K562 (cell line): ENCODE results near the gene COASY. TPM values are rescaled to one million over a fixed set of nuclear protein-coding genes. Genes with fewer than 3 reads are reported as not detected.

Experiments used
- BRD4 ChIP-seq: fragments of 200-600 bp; sonication (generic); IDR thresholded peaks from 2 replicates; pipeline ENCODE4 v1.6.1; 2017; ENCODE audit warnings: inconsistent platforms
- HNRNPUL1 ChIP-seq: fragments of 200-400 bp; formaldehyde crosslinking; IDR thresholded peaks from 2 replicates; pipeline ENCODE4 v1.6.1; 2017; ENCODE audit warnings: low read length
- MAZ ChIP-seq, 2 experiments: fragments of 450-650 bp in 1 of 2; sonication (generic) in 1 of 2; formaldehyde crosslinking; IDR thresholded peaks in 1 of 2; conservative IDR thresholded peaks in 1 of 2; 2 replicates each; pipeline versions ENCODE4 v1.4.0 to v1.5.0; 2020; ENCODE audit warnings: mild to moderate bottlenecking in 1 of 2, missing genetic modification reagents in 1 of 2
- MCM3 ChIP-seq: fragments of 450-650 bp; IDR thresholded peaks from 2 replicates; pipeline ENCODE4 v1.6.1; 2016
- NFE2 ChIP-seq: IDR thresholded peaks from 2 replicates; pipeline ENCODE4 v1.6.1; 2014; ENCODE audit warnings: antibody characterized with exemption, low read depth
- NONO ChIP-seq, 2 experiments: fragments of 200-400 bp in 1 of 2; fragments of 450-650 bp in 1 of 2; formaldehyde crosslinking in 1 of 2; IDR thresholded peaks; 2 replicates each; pipeline ENCODE4 v1.6.1; 2017; ENCODE audit warnings: low read depth in 2 of 2, mild to moderate bottlenecking in 2 of 2, moderate library complexity in 2 of 2, low read length in 1 of 2
- NR1H2 ChIP-seq: sonication (generic); formaldehyde crosslinking; IDR thresholded peaks from 2 replicates; pipeline ENCODE4 v1.4.0; 2020; ENCODE audit warnings: mild to moderate bottlenecking, missing genetic modification reagents
- PTTG1 ChIP-seq: fragments of 450-650 bp; IDR thresholded peaks from 2 replicates; pipeline ENCODE4 v1.6.1; 2016; ENCODE audit warnings: low read depth, mild to moderate bottlenecking, missing genetic modification characterization, missing compliant biosample characterization
- SPI1 ChIP-seq: IDR thresholded peaks from 2 replicates; pipeline ENCODE4 v1.6.1; 2011; ENCODE audit warnings: low read depth, low read length, control low read depth, borderline replicate concordance
- ZNF165 ChIP-seq: fragments of 250-450 bp; sonication (Bioruptor Pico); IDR thresholded peaks from 2 replicates; pipeline ENCODE4 v1.4.0; 2020; ENCODE audit warnings: borderline replicate concordance
- ZNF696 ChIP-seq: fragments of 250-450 bp; sonication (Bioruptor Pico); conservative IDR thresholded peaks from 2 replicates; pipeline ENCODE4 v1.4.0; 2020; ENCODE audit warnings: mild to moderate bottlenecking, moderate library complexity
- polyA plus RNA-seq, 8 experiments: library from polyadenylated mRNA; depleted of rRNA in 4 of 8; stranded (reverse) in 5 of 8; unstranded in 3 of 8; fragments of >200 nt; fragmentation: Nextera tagmentation in 2 of 8; fragmentation: Illumina TruSeq in 1 of 8; extraction: Ambion mirVana in 2 of 8; extraction: Trizol in 1 of 8; gene quantifications; 2 replicates each; pipeline versions ENCODE4 v1.2.1 to v1.2.3, GENCODE V29; 2011 to 2014; ENCODE audit warnings: inconsistent platforms in 1 of 8, missing spikeins in 1 of 8
- total RNA-seq, 7 experiments: library from RNA; depleted of rRNA in 6 of 7; stranded (reverse); fragments of >200 nt in 6 of 7; fragmentation: Illumina TruSeq in 2 of 7; extraction: Trizol in 2 of 7; gene quantifications; 2 replicates each; pipeline versions ENCODE4 v1.2.1 to v1.2.3, GENCODE V29; 2011 to 2021; ENCODE audit warnings: low replicate concordance in 1 of 7
- TF ChIP-seq, protein P1 (sequence below): IDR thresholded peaks from 2 replicates; pipeline ENCODE4 v1.6.1; 2011; ENCODE audit warnings: borderline replicate concordance, low read depth, mild to moderate bottlenecking, moderate library complexity, low read length; ENCODE audit not compliant: insufficient read depth, poor library complexity, severe bottlenecking
- TF ChIP-seq, protein P2 (sequence below): sonication (generic); formaldehyde crosslinking; IDR thresholded peaks from 2 replicates; pipeline ENCODE4 v1.8.0; 2023; ENCODE audit warnings: missing genetic modification reagents, mild to moderate bottlenecking, borderline replicate concordance
- TF ChIP-seq, protein P3 (sequence below): IDR thresholded peaks from 2 replicates; pipeline ENCODE4 v1.6.1; 2011; ENCODE audit not compliant: insufficient read length; ENCODE audit errors: extremely low read depth

Gene COASY
- total and polyA plus RNA-seq, 9 of the 15 experiments (the other 6 are each of a cell fraction or from before 2014, with no cell fraction given) = 25.4 to 175 (median 62.3) TPM

DNA sequence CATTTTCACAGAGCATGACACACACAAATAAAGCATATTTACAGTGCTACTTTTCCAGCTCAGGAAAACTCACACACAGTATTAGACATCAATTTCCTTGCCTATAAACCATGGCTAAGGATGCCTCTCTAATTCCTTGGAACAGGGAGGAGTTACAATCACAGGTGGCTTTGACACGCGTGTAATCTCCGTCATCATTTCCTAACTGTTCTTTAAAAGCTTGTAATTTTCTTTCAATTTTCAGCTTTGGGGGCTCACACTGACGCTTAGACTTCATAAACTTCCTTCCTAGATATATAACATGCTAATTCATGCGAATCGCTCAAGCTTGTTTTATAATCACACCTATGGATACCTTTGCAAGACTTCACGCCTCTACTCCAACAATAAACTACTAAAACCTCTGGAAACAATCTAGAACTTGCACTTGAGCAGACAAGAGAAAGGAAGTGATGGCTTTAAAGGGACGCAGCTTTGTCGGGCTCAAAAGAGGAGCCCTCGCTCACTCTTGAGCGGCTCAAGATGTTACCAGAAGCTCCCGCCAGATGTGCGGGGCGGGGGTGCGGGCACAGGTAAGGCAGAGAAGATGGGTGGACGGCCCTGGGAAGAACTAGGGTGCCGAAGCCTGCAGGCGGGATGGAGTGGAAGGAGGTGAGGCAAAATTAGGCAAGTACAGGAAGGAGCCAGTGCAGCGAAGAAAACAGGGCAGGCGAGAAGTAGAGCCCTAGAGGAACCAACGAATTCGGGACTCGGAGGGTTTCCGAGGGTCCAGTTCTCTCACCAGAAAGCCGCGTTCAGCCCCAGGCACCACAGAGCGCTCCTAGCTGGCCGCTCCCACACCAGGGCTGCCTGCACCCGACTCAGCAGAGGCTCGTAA, 46.6 kb downstream of the COASY start (continued):
- TF ChIP-seq, protein P1, sequence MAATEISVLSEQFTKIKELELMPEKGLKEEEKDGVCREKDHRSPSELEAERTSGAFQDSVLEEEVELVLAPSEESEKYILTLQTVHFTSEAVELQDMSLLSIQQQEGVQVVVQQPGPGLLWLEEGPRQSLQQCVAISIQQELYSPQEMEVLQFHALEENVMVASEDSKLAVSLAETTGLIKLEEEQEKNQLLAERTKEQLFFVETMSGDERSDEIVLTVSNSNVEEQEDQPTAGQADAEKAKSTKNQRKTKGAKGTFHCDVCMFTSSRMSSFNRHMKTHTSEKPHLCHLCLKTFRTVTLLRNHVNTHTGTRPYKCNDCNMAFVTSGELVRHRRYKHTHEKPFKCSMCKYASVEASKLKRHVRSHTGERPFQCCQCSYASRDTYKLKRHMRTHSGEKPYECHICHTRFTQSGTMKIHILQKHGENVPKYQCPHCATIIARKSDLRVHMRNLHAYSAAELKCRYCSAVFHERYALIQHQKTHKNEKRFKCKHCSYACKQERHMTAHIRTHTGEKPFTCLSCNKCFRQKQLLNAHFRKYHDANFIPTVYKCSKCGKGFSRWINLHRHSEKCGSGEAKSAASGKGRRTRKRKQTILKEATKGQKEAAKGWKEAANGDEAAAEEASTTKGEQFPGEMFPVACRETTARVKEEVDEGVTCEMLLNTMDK = no peak
- TF ChIP-seq NR1H2 = no peak
- no peak for TF ChIP-seq BRD4
- TF ChIP-seq, protein P2, sequence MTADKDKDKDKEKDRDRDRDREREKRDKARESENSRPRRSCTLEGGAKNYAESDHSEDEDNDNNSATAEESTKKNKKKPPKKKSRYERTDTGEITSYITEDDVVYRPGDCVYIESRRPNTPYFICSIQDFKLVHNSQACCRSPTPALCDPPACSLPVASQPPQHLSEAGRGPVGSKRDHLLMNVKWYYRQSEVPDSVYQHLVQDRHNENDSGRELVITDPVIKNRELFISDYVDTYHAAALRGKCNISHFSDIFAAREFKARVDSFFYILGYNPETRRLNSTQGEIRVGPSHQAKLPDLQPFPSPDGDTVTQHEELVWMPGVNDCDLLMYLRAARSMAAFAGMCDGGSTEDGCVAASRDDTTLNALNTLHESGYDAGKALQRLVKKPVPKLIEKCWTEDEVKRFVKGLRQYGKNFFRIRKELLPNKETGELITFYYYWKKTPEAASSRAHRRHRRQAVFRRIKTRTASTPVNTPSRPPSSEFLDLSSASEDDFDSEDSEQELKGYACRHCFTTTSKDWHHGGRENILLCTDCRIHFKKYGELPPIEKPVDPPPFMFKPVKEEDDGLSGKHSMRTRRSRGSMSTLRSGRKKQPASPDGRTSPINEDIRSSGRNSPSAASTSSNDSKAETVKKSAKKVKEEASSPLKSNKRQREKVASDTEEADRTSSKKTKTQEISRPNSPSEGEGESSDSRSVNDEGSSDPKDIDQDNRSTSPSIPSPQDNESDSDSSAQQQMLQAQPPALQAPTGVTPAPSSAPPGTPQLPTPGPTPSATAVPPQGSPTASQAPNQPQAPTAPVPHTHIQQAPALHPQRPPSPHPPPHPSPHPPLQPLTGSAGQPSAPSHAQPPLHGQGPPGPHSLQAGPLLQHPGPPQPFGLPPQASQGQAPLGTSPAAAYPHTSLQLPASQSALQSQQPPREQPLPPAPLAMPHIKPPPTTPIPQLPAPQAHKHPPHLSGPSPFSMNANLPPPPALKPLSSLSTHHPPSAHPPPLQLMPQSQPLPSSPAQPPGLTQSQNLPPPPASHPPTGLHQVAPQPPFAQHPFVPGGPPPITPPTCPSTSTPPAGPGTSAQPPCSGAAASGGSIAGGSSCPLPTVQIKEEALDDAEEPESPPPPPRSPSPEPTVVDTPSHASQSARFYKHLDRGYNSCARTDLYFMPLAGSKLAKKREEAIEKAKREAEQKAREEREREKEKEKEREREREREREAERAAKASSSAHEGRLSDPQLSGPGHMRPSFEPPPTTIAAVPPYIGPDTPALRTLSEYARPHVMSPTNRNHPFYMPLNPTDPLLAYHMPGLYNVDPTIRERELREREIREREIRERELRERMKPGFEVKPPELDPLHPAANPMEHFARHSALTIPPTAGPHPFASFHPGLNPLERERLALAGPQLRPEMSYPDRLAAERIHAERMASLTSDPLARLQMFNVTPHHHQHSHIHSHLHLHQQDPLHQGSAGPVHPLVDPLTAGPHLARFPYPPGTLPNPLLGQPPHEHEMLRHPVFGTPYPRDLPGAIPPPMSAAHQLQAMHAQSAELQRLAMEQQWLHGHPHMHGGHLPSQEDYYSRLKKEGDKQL (CRISPR knock-in tag) = no peak
- TF ChIP-seq ZNF165 (CRISPR knock-in tag) = no peak
- TF ChIP-seq HNRNPUL1 = no peak
- TF ChIP-seq PTTG1 (tag) = no peak
- TF ChIP-seq MCM3 = no peak
- no peak for TF ChIP-seq NFE2
- TF ChIP-seq NONO (IDR thresholded peaks at IDR 0.05; ENCODE audit: low read depth in 2 of 2, low read length in 1 of 2) = no peak
- TF ChIP-seq ZNF696 (CRISPR knock-in tag) = no peak
- TF ChIP-seq, protein P3, sequence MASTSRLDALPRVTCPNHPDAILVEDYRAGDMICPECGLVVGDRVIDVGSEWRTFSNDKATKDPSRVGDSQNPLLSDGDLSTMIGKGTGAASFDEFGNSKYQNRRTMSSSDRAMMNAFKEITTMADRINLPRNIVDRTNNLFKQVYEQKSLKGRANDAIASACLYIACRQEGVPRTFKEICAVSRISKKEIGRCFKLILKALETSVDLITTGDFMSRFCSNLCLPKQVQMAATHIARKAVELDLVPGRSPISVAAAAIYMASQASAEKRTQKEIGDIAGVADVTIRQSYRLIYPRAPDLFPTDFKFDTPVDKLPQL = no peak
- TF ChIP-seq MAZ (CRISPR knock-in tag; conservative IDR thresholded peaks at IDR 0.05 in 1 of 2, IDR thresholded peaks at IDR 0.05 in 1 of 2) = no peak
- TF ChIP-seq SPI1 = peak; percentile 35; the same call in 1 of the 2 replicates
